Measurements from ENCODE around the gene CCT7. TPM values are rescaled to one million over a fixed set of nuclear protein-coding genes. Genes with fewer than 3 reads are reported as not detected.

Gene CCT7
- total RNA-seq (2022; extraction: Qiagen RNA extraction): 543 to 860 TPM (median 575 TPM) in 5 replicates

DNA sequence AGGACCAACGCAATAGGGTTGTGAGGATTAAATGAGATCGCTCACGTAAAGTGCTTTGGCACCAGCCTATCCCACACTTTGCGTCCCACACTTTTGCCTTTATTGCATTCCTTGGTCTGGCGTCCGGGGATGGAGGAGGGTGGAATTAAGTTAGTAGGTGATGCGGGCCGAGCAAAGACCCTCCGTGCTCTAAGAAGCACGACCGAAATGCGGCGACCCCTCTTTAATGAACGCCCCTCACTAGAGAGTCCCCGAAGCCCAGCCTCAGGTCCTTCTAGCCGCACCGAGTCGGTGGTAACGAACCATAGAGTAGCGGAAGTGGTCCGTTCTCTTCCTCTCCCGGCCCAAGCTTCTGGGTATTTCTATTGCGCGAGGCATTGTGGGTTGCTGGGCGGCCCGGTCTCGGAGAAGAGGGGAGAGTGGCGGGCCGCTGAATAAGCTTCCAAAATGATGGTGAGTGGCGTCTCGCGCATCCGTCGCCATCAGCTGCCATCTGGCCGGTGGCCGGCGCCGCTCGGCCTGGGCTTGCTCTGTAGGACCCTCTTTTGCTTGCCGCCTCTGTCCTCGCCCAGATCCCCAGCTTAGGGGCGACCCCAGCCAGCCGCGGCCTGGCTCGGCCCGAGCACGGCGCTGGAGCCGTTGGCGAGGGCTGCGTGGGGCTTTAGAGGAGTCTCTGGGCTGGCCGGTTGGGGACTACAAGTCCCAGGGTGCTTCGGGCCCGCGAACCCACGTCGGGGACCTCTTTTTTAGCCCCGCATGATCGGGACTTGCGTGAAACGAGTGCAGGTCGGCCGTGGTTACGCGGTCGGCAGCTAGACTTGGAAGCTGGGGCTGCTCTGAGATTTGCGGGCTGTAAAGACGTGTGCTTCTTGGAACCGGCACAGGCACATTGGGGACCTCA, at the start of gene CCT7:
TSS of gene CCT7 (plus strand) at position 377 of the 901 bp plus-strand sequence. CDS start at position 448, 71 bp downstream.

DNA sequence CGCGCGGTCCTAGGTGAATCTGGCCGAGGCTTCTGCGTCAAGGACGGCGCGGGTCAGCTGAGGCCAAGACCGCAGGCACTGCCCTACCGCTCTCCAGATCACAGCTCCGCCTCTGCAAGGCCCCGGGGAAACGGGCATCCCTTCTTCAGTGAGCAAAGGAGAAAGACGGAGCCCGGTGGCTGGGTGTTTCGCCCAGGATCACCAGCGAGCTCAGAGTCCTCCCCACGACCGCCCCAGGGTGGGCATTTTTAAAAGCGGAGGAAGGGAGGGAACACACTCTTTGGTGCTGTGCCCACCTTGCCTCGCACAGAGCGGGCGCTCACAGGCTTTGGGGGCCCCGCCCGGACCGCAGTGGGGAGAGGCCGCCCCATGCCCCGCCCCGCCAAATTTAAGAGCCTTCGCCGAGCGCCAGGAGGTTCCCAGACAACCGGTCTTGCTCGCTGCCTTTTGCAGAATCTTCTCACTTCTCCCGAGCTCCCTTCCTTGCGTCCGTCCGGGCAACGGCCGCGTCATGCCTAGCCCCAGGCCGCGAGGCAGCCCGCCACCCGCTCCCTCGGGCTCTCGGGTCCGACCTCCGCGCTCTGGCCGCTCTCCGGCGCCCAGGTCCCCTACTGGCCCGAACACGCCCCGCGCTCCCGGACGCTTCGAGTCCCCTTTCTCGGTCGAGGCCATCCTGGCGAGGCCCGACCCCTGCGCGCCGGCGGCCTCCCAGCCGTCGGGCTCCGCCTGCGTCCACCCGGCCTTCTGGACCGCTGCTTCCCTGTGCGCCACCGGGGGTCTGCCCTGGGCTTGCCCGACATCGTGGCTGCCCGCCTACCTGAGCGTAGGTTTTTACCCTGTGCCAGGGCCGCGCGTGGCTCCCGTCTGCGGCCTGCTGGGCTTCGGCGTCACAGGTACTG, 31.7 kb upstream of the CCT7 start, which contains the start of gene NOTO:
TSS of gene NOTO (plus strand) at position 419 of the 899 bp plus-strand sequence. CDS start at position 512, 93 bp downstream.

DNA sequence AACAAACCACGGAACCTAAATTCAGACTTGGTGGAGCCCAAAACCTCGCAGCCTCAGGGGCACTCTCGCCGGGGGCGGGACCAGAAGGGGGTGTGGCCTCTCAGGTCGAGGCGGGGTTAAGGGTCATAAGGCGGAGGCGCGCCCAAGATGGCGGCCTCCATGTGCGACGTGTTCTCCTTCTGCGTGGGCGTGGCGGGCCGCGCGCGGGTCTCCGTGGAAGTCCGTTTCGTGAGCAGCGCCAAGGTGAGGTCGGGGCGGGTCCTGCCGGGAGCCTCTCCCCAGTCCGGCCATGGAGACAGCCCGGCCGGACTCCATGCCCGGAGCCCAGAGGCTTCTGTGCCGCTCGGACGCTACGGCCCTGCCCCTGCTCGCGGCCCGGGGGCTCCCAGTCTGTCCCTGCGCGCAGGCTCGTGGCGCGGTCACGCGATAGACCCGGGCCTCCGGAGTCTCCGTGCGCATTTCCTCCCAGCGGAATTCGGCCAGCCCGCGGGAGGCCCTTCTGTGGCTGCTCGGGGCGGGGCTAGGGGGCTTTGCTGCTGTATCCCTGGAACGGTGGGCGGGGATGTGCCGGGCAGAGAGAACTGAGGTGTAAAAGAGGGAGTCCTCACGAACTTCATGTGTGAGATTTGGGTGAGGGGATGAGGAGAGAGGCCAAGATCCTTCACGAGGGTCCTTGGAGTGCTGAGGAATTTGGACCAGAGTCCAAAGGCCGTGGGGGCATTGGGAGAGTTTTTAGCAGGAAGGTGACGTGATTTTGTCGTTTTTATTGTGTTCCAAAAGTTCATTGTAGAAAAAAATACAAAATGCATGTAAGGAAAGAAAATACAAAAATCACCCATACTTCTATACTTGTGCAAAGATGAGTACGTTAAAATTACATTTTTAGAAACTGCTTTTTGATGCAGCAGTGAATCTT, 19.7 kb upstream of the CCT7 start, which contains the start of gene SMYD5:
TSS of gene SMYD5 (plus strand) at position 126 of the 916 bp plus-strand sequence. CDS start at position 148, 22 bp downstream.

DNA sequence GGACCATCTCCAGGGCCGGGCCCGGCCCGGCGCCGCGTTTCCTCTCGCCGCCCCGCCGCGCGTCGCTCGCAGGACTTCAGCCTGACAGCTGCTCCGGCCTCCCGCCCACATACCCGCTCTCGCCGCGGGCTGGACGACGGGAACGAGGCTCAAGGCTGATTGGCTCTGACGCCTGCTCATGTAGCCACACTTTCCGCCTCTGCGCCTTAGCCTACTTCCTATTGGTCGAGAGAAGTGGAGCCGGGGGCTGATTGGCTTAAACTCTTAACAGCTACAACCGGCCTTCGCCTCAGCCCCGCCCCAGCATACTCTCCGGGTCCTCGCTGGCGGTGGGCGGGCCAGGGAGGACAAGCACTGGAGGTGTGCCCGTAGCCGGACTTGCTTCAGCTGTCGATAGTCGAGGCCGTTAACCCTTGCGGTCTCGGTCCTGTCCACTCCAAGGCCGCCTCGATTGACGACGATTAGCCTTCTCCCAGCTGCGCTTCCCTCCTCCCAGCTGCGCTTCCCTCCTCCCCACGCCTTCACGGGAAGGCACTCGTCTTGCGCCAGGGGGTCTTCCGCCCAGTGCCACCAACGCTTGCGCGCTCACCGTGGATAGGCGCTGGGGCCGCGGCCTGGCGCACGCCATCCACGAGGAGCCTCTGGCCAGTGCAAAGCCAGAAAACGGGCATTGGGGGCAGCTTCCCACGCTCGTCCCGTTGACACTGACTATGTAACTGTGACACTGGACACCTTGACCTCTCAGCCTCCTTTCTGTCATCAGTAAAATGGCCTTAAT, 765 bp upstream of the CCT7 start, which contains the start of gene PRADC1:
TSS of gene PRADC1 (minus strand) at position 86 of the 778 bp plus-strand sequence. CDS start at position 7, 79 bp downstream.

DNA sequence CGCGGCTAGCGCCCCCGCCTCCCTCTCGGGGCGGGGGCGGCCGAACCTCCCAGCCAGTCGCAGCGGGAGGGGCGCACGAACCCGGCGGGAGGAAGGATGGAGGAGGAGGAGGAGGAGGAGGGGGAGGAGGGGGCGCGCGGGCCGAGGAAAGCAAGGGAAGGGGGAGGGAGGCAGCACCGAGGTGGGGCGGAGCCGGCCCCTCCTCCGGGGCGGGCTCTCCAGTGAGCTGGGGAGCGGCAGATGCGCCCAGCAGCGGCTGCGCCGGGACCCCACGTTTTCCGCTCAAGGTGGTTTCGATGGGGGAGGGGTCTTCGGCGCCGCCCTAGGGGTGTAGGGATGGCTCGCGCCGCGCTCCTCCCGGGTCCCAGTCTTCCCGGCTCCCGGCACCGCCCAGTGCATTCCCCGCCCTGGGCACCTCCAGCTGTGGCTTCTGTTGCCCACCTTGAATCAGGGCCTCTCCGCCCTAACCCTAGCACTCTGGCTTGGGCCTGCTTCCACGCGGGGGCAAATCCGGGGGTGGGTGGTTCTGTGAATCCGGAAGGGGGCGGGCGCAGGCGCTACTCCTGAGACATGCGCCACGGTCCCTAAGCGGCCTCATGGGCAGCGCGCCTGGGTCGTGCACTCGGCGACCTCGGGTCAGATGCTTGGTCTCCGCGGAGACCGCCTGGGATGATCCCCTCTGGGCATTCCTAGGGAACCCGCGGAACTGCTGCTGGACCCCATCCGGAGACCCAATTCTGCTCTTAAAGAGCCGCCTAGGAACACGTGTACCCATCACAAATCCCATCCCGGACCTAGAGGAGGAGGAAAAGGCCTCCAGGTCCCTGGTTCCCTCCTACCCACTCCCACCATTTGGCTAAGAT, 50.4 kb downstream of the CCT7 start, which contains the start of gene FBXO41:
TSS of gene FBXO41 (minus strand) at position 183 of the 863 bp plus-strand sequence. CDS start 14,848 bp downstream, outside the sequence.

DNA sequence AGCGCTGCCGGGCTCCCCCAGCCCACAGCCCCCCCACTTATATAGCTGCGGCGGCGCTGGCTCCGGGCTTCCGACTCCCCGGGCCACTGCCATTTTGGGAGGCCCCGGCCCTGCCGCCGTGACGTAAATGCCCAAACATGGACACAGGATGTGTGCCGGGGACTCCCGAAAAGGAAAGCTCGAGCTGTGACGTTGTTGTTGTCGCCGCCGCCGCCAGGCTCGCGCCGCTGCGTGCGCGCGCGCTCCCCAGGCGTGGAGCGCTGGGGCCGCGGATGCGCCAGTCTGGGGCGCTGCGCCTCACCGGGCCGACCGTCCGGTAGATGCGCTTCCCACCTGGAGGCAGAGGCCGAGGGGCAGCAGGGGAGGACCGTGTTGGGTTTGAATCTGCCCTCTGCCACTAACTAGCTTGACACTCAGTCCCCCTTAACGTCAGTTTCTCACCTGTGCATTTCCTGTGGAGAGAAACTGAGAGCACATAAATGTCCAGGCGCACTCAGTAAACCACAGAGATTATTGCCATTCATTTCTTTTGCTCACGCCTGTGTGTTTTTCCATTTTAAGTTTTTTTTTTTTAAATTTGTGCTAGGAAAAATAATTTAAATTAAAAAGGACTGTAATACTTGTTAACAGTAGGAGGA, 59.5 kb downstream of the CCT7 start, which contains the start of gene EGR4:
TSS of gene EGR4 (minus strand) at position 15 of the 638 bp plus-strand sequence. CDS start 231 bp downstream, outside the sequence.

Other genes with a start within 250 kb of the CCT7 start
- 10.6 to 16.1 TPM (median 14.8 TPM) in 5 replicates for gene SFXN5, start 162.6 kb upstream of the CCT7 start, total RNA-seq (2022; extraction: Qiagen RNA extraction)
- gene RAB11FIP5, start 121.4 kb upstream of the CCT7 start, total RNA-seq (2022; extraction: Qiagen RNA extraction): 31.8 to 36.4 TPM (median 33.6 TPM) in 5 replicates
- gene NOTO, start 31.7 kb upstream of the CCT7 start, total RNA-seq (2022; extraction: Qiagen RNA extraction): 0.06 TPM in 1 of 5 replicates, not detected in the others
- 51.4 to 58.3 TPM (median 55.7 TPM) in 5 replicates for gene SMYD5, start 20.1 kb upstream of the CCT7 start, total RNA-seq (2022; extraction: Qiagen RNA extraction)
- 17.4 to 26.8 TPM (median 25.3 TPM) in 5 replicates for gene PRADC1, start 1.1 kb upstream of the CCT7 start, total RNA-seq (2022; extraction: Qiagen RNA extraction)
- gene FBXO41, start 50.2 kb downstream of the CCT7 start, total RNA-seq (2022; extraction: Qiagen RNA extraction): 4.5 to 6.0 TPM (median 5.2 TPM) in 5 replicates
- gene EGR4, start 59.2 kb downstream of the CCT7 start, total RNA-seq (2022; extraction: Qiagen RNA extraction): 0.20 to 0.34 TPM (median 0.28 TPM) in 5 replicates
- 8.4 to 10.4 TPM (median 9.6 TPM) in 5 replicates for gene ALMS1, start 151.5 kb downstream of the CCT7 start, total RNA-seq (2022; extraction: Qiagen RNA extraction)